HG03520 (cell line): ENCODE data around the gene EXT2.

Experiments
- ATAC-seq: cut with Tn5 transposase; IDR thresholded peaks from one replicate; pipeline ENCODE4 v1.9.1; 2021; ENCODE audit warnings: mild to moderate bottlenecking, moderate library complexity; ENCODE audit not compliant: unreplicated experiment

The EXT2 gene

DNA sequence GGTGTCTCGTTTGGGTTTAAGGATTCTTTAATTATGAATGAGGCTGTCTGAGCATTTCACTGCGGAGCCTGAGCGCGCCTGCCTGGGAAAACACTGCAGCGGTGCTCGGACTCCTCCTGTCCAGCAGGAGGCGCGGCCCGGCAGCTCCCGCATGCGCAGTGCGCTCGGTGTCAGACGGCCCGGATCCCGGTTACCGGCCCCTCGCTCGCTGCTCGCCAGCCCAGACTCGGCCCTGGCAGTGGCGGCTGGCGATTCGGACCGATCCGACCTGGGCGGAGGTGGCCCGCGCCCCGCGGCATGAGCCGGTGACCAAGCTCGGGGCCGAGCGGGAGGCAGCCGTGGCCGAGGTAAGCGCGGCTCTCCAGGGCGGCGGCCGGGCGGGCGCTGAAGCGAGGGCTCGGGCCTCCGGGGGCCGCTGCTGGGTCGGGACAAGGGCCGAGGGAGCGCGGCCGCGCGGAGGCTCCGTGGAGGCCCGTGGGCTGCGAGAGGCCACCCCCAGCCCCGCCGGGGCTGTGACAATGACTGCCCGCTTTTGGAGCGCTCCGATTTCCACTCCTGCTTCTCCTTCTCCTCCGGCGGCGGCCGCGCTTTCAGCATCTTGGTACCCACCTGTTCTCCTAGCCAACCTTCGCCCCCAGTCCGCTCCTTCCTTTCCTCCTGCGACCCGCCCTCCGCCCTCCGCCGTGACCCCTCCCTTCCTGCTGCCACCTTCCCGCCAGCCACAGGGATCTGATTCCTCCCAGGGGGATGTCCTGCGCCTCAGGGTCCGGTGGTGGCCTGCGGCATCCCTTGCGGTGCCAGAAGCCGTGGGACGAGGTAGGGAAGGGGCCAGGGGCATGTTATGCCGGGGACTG is at the start of gene EXT2:
Gene EXT2, plus strand, starts transcription at position 173 of the 854 bp plus-strand sequence. CDS start 12,035 bp downstream, outside the sequence.
- ATAC-seq, result peak; percentile 93

DNA sequence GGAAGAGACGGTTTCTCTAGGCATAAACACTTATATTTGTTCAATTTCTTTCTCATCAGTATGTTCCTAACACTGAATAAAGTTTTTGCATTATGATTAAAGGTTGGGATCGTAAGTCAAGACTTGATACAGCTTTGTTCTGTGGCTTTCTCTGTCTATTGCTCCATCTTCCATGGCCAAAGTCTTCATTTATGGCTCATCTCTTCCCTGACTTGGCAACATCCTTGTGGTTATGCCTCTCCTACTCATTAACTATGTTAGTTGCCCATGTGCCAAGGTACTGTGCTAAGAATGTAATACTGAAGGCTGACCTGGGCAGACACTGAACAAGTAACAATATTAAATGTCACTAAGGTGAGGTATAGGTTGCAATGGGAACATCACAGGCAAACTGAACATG is 49.3 kb upstream of the EXT2 start:
- no peak for ATAC-seq

DNA sequence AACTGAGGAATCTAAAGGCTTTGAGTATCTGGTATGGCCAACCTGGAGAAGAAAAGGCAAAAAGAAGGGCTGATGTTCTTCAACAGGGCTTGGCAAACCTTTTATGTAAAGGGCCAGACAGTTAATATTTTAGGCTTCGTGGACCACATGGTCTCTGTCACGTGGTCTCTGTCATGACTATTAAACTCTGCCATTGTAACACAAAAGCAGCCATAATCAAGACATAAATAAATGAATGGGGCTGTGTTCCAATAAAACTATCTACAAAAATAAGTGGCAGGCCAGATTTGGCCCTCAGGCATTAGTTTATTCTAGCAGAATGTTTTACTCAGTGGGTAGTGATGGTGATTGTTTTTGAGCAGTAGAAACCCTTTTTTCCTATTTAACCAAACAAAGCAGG is 48.2 kb upstream of the EXT2 start:
- no peak for ATAC-seq

DNA sequence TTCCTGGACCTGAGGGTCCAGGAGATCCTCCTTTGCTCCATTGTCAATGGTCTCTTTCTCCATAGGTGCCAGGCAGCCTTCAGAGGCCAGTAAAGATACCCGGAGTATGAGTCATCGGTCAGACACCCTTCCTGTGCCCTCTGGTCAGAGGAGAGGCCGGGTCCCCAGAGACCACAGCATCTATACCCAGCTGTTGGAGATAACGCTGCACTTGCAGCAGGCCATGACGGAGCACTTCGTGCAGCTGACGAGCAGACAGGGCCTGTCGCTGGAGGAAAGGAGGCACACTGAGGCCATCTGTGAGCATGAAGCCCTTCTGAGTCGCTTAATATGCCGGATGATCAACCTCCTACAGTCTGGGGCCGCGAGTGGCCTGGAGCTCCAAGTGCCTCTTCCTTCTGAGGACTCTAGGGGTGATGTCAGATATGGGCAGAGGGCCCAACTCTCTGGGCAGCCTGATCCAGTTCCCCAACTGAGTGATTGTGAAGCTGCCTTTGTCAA is 47.5 kb upstream of the EXT2 start, which contains the start of gene ACCSL:
Gene ACCSL, plus strand, starts transcription at position 51 of the 501 bp plus-strand sequence. Its CDS starts 56 bp downstream, at position 107.
- ATAC-seq, result no peak

DNA sequence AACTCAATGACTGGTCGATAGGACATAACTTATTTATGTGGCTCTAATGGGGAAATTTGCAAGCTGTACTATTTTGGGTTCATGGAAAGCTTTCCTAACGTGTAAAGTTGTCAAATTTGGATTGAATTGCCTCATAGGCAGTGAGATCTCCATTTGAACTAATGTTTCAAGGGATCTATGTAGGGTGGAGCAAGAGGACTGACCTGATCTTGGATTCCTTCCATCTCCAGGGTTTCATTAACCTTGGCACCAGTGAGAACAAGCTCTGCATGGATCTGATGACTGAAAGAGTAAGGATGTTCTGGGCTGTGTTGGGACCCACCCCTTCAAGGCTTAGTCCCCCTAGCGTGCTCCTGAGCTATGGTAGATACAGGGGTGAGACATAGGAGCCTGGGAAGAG is 45.6 kb upstream of the EXT2 start:
- ATAC-seq, result no peak

DNA sequence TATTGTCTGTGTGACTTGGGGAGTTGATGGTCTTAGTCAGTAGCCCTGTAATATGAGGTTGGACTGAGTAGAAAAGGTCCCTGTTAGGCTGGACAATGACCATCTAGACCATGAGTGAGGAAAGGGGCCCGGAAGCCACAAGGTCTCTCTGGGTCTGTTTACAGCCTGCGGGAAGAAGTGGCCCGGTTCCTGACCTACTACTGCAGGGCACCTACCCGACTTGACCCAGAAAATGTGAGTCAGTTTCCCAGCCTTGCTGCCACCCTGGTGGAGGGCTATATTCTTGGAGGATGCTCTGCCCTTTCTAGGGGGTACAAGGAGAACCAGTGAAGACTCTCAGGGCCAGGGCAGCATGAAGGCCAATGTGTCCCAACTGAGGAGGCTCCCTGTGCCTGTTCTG is 44.3 kb upstream of the EXT2 start:
- no peak for ATAC-seq

GRCh38 chr11:44057340-44057739 is 38.1 kb upstream of the EXT2 start:
- no peak for ATAC-seq

GRCh38 chr11:44058275-44058674 is 37.2 kb upstream of the EXT2 start:
- ATAC-seq, result no peak

- ATAC-seq, result no peak
Measured at GRCh38 chr11:44065161-44065661, 30.3 kb upstream of the EXT2 start.

GRCh38 chr11:44065841-44066731 is 29.4 kb upstream of the EXT2 start, which contains the start of gene ACCS:
Gene ACCS, plus strand, starts transcription at chr11:44066270. Its CDS starts 1,358 bp downstream, at chr11:44067628.
- peak; percentile 93 for ATAC-seq

DNA sequence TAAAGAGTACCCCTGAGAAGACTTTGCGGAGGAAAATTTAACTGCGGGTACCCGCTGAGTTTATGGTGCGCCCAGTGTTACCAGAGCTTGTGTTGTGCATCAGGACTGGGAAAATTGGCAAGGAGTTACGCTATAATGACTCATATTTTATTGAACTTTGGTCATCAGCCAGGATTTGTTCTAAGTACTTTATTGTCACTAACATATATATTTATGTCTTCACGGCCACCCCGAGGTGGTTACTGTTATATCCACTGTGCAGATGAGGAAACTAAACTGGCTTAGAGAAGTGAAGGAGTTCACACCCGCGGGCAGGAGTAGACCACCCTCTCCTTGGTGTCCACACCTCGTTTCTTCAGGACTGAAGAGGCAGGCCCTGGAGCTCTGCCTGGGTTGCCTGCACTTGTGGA is 28.7 kb upstream of the EXT2 start:
- ATAC-seq, result no peak

DNA sequence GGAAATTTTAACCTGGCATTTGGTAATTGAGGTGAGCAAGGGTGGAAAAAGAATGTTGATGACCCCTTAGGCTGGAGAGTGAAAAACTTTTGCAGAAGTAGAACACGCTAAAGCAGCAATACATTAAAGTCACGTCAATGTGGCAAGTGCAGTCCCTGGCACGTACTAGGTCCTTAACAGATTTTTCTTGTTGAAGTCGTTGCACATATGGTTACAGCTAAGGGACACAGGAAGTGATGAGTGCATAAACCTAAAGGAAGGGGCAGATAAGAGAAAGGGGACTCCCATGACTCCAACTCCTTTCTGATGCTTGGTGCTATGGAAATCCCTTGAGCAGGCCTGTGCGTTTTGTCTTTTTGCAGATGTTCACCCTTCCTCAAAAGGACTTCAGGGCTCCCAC is 28.2 kb upstream of the EXT2 start:
- no peak for ATAC-seq

DNA sequence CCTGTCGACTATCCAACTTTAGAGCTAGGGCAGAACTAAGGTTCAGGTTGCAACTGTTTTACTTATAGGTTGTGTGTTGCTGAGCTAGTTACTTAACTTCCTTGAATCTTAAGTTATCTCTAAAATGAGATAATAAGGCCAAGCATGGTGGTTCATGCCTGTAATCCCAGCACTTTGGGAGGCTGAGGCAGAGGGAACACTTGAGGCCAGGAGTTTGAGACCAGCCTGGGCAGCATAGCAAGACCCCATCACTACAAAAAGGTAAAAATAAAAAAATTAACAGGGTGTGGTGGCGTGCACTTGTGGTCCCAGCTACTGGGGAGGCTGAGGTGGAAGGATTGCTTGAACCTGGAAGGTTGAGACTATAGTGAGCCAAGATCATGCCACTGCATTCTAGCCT is 27.3 kb upstream of the EXT2 start:
- ATAC-seq, result no peak

DNA sequence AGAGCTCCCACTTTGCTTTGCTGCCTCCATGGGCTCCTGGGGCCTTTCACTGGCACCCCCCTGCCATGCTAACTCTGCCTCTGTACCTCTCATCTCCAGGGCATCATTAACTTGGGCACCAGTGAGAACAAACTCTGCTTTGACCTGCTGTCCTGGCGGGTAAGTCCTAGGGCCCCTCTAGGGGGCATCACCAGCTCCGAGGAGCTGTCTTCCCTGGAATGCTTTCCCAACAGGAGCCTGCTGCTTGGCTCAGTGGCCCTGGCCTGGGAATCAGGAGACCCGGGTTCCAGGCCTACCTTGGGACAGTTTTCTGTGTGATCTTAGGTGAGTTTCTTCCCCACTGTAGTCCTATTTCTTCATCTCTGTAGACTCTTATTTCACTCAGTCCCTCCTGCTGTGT is 24.3 kb upstream of the EXT2 start:
- ATAC-seq, result no peak

DNA sequence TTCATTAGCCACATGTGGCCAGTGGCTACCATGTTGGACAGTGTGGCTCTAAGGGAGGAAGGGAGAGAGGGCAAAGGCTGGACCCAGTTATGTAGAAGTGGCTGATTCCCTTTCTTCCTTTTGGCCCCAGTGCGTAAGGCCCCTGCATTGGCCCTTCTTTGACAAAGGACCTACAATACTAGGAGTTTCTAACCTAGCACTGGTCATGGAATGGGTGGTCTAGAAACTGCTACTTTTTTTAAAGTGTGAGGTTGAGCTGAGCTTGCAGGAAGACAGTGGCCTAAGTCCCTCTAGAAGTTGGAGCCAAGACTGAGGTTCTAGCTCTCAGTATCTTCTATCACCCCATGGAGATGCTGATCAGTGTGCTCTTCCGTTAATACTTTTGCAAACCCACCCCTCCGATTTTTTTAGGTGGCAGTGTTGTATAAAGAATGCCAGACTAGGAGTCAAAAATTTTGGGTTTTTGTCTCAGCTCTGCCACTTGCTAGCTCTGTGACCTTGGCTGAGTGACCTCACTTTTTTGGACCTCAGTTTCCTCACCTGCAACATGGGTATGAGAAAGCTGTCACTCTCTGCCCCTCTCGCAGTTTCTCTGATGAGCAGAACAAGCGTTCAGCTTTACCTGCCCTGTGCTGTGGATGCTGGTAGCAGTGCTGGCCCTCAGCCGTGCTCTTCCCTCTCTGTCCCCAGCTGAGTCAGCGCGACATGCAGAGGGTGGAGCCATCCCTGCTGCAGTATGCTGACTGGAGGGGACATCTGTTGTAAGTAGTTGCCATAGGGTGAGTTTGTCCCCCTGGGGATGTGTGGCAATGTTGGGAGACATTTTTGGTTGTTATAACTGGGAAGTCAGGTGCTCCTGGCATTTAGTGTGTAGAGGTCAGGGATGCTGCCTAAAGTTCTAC is 22.5 kb upstream of the EXT2 start:
- ATAC-seq, result no peak

DNA sequence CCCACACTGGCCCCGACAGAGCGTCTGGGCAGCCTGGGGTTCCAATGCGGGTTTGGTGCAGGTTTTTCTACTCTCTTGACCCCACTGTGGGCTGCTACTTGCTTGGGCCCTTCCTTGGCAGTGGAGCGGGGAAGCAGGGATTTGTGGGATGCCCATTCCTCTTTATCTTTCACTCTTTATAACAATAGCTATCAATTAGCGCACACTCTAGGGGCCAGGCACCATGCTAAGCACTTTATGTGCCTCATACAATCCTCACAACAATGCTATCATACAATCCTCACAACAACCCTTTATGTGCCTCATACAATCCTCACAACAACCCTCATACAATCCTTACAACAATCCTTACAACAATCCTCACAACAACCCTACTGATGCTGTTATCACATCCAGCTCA is 16.7 kb upstream of the EXT2 start:
- no peak for ATAC-seq

- no peak for ATAC-seq
Measured at GRCh38 chr11:44079376-44079775, 16.1 kb upstream of the EXT2 start.

DNA sequence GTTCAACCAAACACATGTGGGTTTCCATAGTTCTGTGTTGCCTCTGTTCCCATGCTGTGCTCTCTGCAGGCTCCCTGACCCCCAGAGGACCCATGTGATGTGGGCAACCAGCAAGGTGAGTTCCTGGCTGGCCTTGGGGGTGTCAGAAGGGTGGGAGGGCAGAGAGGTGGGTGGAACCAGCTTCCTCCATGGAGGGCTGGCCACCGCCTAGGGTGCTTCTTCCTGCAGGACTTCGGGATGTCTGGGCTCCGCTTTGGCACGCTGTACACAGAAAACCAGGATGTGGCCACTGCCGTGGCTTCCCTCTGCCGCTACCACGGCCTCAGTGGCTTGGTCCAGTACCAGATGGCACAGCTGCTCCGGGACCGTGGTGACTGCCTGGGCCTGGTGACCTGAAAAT is 14.5 kb upstream of the EXT2 start:
- no peak for ATAC-seq

GRCh38 chr11:44082645-44083044 is 12.8 kb upstream of the EXT2 start:
- no peak for ATAC-seq

GRCh38 chr11:44083433-44083832 is 12.0 kb upstream of the EXT2 start:
- no peak for ATAC-seq
